GM12892 (cell line): ENCODE results near the gene INCENP.

Source experiments
- POLR2A ChIP-seq: IDR thresholded peaks from 2 replicates; pipeline ENCODE4 v1.6.1; 2011; ENCODE audit warnings: low read depth, low read length, control low read depth
- POLR2AphosphoS5 ChIP-seq: IDR thresholded peaks from 2 replicates; pipeline ENCODE4 v1.6.1; 2011; ENCODE audit warnings: low read depth, low read length, control low read depth
- TAF1 ChIP-seq: IDR thresholded peaks from 2 replicates; pipeline ENCODE4 v1.6.1; 2011; ENCODE audit warnings: low read depth, mild to moderate bottlenecking, control low read depth, low read length, borderline replicate concordance

- TF ChIP-seq POLR2A (no peak), POLR2AphosphoS5 (no peak), TAF1 (no peak)
Measured at GRCh38 chr11:62137276-62137861, 13.6 kb downstream of the INCENP start.
